Measurements from ENCODE around the gene BBIP1.
A peak's percentile ranks its signal among the peaks of the same experiment; 100 is the strongest.
"Not testable (repeated sequence)": the region's sequence is repeated elsewhere in the genome, so short reads cannot be mapped to it uniquely, and the experiment has no call there.

BBIP1 gene

GRCh38 chr10:110923856-110924493, 5.0 kb upstream of the BBIP1 start:
- DNase-seq (ENCODE audit: low read depth in 2 of 2), result no peak

DNA sequence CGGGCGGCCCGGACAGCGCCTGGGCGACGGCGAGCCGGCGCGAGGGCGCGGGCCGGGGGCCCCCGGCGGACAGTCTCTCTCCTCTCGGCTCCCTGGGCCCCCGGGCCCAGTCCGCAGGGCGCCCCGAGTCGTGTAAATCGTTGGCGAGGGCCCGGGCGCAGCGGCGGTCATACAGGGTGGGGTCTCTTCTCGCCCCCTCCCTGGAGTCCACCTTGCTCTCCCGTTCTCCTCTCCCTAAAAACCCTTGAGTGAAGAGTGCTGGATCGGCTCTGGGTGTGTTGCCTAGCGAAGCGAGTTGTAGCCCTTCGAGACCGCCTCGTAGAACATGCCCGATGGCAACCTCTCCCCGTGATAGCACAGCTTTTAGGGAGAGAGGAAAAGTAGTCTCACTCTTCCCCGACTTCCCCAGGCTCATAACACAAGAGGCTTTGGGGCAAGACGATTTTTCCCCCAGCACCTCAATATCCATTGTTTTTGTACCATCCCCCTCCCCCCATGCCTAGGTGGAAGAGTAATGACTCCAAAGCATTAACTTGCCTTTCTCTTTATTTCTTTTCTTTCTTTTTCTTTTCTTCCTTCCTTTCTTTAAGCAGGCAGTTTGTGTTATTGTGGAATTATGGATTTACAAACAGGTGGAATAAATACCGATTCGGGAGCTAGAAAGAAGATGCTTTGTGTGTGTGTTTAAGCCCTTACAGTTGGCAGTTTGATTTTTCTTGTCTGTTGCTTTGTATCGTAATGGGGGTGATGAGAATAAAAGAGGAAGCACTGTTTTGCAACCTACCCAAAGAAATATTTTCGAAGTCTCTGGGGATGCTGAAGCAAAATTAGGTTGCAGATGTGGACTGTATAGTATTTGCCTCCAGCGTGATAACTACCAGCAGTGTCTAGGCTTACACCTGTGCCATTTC, 1.2 kb upstream of the BBIP1 start:
- peak; percentile 39 to 46 for DNase-seq (ENCODE audit: low read depth in 2 of 2)

DNA sequence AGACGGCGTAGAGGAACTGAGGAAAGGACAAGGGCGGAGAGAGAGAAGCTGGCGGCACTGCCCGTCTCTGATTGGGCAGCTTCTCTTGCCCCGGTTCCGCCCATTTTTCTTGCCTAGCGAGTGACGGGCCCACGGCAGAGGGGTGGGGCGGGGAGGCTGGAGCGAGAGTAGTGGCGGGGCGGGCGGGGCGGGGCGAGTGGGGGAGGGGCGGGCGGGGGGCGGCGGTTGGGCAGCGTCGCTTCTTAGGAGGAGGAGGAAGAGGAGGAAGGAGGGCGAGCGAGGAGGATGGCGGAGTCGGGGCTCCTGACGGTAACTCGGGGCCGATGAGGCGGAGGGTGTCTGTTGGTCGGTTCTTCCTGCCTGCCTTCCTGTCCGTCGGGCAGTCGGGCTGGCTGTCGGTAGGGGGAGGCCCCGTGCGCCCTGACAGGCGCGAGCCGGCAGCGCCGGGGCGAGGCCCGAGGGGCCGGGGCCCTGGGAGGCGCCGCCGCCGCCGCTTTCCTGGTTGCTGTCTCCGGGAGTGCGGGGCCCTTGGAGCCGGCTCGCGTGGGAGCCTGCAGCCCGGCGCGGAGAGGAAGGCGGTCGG, 460 bp upstream of the BBIP1 start, which contains the start of gene SHOC2:
Gene SHOC2, plus strand, starts transcription at position 256 of the 583 bp plus-strand sequence. CDS start 44,755 bp downstream, outside the sequence.
- no peak for DNase-seq (ENCODE audit: low read depth in 2 of 2)

DNA sequence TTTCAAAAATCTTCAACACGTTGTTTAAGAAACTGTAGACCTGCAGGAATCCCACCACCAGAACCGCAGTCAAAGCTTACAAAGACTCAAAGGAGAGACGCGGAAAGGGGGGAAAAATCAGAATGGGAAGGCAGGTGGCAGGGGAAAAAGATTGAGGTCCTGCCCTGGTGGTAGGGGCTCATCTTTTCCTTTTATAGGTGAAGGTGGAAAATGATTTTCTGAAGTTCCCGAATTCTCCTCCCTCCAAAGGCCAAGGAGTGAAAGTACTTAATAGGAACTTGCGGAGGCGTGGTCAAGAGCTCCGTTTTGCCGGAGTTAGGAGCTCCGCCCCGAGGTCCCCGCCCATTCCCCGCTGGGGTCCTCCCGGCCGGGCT, 724 bp downstream of the BBIP1 start:
- DNase-seq (ENCODE audit: low read depth in 2 of 2), result peak; percentile 85 to 86

- DNase-seq (ENCODE audit: low read depth in 2 of 2), result peak; percentile 81 to 85
Observed at GRCh38 chr10:110916554-110917346, 2.2 kb downstream of the BBIP1 start.

- DNase-seq (ENCODE audit: low read depth in 2 of 2), result not testable (repeated sequence)
Observed at GRCh38 chr10:110915600-110915999, 3.4 kb downstream of the BBIP1 start.

- DNase-seq (ENCODE audit: low read depth in 2 of 2), result no peak
Observed at GRCh38 chr10:110915035-110915434, 3.9 kb downstream of the BBIP1 start.

DNA sequence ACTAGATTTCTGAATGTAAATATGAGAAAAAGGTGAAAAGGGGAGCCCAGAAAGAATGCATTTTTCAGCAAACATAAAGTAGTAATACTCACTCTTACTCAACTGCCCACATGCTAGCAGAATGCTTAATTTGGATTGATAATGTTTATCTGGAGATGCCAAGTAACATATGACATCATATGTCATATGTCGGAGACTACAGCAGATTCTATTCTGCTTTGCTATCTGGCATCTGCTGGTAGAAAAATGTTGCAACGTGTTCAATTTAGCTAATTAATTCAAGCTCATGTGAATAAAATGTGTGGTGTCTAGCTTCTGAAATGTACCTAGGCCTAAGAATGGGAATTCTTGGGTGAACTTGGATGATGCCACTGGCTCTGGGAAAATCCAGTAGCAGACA, 4.5 kb downstream of the BBIP1 start:
- no peak for DNase-seq (ENCODE audit: low read depth in 2 of 2)

- peak; percentile 64 to 67 for DNase-seq (ENCODE audit: low read depth in 2 of 2)
Observed at GRCh38 chr10:110912374-110912773, 6.6 kb downstream of the BBIP1 start.

- DNase-seq (ENCODE audit: low read depth in 2 of 2), result no peak
Observed at GRCh38 chr10:110910138-110910537, 8.8 kb downstream of the BBIP1 start.

GRCh38 chr10:110903280-110904278, 15.4 kb downstream of the BBIP1 start:
- no peak for DNase-seq (ENCODE audit: low read depth in 2 of 2)

DNA sequence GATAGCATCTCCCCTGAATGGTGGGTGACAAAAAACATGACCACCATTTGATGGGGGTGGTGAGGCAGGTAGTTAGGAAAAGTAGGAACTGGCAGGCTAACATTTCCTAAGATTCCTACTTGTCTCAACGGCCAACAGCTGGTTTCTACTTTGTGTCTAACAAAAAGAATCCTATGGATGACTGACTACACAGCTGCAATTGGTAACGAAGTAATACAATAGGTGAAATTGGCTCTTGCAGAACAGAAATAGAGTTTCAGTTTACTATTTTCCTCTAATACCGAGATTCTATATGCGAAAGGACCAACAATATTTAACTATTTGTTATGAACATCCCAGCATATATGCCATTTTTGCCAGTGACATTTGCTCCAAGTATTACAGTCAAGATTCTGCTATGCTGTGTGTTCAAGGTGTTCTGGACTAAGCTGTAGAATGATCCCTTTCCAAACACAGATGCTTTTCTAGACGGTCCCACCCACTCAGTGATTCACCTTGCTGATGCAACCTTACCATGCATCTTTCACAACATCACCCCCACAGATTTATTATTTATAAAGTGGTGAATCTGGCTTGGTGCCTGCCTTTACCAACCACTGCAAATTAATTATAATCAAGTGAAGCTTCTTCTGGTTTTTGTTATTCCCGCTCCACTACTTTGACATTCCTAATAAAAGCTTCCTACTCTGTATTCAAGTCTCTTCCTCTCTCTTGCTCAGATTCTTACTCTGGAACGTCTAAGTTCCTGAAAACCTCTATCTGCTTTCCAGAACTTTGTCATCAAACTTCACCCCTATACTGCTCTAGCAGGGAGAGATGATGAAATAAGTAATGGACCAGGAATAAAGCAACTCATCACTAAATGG, 16.8 kb downstream of the BBIP1 start:
- DNase-seq (ENCODE audit: low read depth in 2 of 2), result peak; percentile 67 to 72

GRCh38 chr10:110900983-110901382, 18.0 kb downstream of the BBIP1 start:
- DNase-seq (ENCODE audit: low read depth in 2 of 2), result no peak

DNA sequence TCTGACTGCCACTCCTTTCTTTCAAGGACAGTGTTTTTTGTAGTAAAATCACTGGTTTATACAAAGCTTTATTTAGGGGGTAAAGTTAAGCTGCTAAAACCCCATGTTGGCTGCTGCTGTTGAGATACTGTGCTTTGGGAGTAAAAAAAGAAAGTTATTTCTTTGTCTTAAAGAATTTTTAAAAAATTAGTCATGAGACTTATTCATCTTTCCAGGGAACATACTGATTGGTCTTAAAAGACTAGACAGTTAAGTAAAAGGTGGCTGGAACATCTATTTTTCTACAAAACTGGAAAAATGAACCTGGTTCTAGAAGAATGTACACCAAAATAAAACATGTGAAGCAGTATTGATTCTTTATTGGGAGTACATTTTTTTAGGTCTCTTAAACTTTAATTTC, 20.6 kb downstream of the BBIP1 start:
- no peak for DNase-seq (ENCODE audit: low read depth in 2 of 2)

DNA sequence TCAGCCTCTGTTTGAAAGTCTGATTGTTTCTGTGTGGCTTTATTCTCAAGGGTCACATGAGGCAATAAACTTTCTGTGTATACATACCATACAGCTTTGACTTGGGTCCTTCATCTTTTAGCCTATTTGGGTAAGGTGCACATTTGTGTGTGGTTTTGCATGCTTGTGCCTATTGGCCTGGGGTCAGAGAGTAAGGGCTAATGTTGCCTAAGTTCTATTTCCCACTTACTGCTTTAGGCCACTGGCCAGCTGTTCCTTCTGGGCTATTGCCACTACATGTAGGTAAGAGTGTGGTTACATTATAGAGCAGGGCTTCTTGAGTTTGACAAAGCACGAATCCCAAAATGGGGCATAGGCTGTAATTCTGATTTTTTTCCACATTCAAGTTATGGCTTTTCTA, 21.8 kb downstream of the BBIP1 start:
- no peak for DNase-seq (ENCODE audit: low read depth in 2 of 2)

GRCh38 chr10:110893559-110894179, 25.3 kb downstream of the BBIP1 start:
- no peak for DNase-seq (ENCODE audit: low read depth in 2 of 2)

DNA sequence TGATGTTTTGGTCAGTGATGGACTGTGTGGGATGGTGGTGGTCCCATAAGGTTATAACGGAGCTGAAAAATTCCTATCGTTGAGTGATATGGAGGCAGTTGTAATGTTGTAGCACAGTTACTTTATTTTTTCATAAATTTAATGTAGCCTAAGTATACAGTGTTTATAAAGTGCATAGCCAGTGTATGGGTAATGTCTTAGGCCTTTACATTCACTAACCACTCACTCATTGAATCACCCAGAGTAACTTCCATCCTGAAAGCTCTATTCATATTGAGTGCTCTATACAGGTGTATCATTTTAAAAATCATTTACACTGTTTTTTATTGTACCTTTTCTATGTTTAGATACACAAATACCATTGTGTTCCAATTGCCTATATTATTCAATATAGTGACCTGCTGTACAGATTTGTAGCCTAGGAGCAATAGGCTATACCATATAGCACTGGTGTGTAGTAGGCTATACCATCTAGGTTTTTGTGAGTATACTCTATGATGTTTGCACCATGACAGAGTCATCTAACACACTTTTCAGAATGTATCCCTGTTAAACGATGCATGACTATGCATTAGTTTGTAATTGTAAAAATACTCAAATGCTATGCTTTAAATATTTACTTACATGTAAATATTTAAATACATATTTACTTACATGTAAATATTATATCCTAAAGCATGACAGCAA, 26.2 kb downstream of the BBIP1 start:
- no peak for DNase-seq (ENCODE audit: low read depth in 2 of 2)

- DNase-seq (ENCODE audit: low read depth in 2 of 2), result no peak
Observed at GRCh38 chr10:110887560-110887959, 31.4 kb downstream of the BBIP1 start.
